T-helper 2 cell treated with Interferon-gamma antibody and Interleukin-4, amounts not matched to agents 100 ng/mL and 5 ng/mL, for 36 hours (primary cell): ENCODE measurements around the gene RBKS. TPM values are rescaled to one million over a fixed set of nuclear protein-coding genes. Genes with fewer than 3 reads are reported as not detected.

ENCODE experiments used
- intact Hi-C: fragments of 100-400 bp; cut with micrococcal nuclease; formaldehyde crosslinking; loops from one replicate; pipeline ENCODE4 v1.15.1; 2023
- total RNA-seq: library from RNA; stranded (reverse); gene quantifications from 2 replicates; pipeline ENCODE4 v1.2.3, GENCODE V29; 2022

The RBKS gene
- total RNA-seq, 1 donor from 2014 or later: 1.8 TPM

DNA sequence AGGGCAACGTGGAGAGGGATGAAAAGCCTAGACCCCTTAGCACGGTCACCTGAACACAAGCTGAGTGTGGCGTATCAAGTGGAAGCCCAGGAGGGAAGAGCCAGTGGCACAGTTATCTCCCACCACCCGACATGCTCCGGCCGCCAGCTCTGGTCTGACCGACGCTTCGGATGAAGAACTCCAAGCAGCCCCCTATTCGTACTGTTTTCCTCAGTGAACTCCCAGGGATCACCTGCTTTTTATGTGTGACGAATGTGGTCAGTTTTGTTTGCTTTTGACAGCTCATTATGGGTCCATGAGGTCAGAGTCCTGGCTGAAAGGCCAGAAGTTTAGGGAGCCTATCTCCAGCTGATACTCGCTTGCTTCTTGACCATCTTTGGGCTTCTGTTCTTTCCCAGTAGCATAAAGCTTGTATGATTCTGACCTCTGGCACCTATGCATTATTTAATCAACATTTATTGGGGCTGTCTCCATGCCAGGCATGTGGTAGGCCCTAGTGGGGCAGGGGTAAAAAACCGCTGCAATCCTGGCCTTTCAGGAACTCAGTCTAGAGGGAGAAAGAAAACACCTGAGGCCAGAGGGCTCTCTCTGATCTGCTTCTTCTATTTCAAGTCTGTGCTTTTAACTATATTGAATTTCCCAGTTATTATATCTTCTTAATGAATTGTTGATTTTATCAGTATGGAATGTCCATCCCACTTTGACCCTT lies 151.7 kb downstream of the RBKS start:
- intact Hi-C loops: no loop called here

DNA sequence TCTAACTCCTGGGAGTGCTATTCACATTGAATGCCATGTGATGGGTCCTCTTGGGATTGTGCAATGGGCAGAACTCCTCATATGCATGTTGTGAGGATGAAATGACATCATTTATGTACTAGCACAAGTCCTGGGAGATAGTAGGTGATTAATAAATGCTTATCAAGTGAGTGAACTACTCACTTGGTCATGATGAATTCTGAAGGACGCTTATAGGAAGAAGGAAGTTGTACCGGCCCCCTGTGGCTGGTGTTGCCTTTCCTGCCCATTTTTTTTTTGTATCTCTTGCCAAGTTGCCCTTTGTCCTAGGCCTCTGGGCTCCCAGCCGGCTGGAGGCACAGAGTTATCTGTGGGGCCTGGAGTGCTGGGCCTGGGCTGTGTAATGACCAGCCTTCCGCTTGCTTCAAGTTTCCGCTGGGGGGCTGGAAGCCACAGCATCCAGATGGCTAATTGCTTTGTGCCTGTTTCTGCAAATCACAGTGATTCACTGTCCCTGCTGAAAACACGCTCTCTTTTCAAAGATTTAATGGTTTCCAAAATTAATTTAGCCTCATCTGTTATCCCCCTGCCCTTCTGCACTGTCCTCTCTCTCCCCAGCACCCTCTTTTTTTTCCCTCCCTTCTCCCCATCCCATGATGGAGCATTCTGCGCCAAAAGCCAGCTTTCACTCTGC lies 152.4 kb downstream of the RBKS start:
- intact Hi-C loops: no loop called here

DNA sequence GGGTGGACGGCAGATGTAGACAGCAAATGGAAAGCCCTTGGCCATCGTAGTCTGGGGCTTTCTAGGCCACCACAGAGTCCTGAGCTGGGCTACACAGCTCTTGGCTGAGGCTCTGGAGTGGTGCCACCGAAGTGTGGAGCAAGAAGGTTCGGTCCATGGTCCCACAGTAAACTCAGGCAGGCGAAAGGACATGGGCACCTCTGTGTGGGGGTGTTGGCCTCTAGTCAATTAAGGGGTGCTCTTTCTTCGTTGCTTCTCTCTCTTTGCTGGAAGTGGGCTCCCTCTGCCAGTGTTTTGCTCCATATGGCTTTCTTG lies 153.3 kb downstream of the RBKS start:
- intact Hi-C loops: no loop called here

DNA sequence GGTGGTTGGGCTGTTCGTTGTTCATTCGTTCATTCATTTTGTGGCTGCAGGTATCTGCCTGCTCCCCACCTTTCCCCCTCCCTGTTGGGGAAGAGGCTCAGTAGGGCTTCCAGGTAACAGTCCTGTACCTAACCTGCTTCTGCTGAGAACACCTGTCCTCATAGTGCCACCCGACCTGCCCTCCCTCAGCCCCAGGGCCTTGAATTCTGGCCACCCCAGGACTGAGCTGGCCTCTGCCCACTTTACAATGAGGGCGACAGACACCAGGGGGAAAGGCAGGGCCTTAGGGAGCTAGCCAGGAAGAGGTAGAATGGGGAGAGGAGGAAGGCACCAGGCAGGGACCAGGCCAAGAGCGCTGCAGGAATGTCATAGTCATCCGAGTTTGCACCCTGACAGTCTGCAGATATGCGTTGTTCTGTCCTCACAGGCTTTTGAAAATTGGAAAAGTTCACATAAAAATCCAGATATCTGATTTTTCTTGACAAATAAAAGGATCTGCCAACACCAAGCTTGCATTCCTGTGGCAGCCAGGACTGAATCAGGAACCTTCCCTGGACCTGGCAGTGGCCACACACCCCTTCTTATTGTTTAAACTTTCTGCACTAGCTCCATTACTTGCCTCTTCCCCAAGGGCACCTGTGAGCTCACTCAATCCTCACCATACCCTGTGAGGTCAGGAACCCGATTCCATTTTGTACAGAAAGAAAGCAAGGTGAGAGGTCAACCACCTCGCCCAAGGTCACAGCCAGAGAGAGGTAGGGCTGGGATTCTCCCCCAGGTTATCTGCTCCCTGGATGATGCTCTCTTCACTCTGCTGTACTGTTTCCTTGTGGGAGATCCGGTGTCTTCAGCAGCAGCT lies 153.9 kb downstream of the RBKS start:
- intact Hi-C loops: no loop called here

DNA sequence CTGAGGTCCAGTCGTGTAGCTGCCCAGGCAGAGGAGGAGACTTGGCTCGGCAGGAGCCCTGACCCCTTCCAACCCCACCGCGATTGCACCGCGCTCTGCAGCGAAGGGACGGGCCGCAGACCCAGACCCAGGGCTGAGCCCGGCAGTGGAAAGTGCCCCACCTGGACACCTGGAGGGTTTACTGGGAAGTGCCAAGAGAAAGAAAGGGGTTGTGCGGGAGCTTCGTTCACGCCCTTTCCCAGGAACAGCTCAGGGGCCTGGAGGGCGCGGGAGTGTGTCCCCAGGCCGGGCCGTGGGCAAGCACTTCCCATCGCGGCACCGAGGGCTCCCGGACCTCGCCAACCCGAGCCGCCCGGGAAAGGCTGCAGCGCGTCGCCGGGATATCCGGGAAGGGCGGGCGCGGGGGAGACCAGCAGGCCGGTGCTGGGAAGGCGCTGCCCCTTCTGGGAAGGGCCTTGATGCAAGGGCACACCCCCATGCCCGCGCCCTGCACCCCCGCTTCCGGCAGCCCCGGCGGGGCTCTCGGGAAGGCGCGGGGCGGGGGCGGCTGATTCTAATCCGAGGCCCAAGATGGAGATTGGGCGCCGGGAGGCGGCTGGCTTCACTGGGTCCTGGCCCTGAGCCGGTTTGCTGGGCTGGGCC lies 154.8 kb downstream of the RBKS start:
- intact Hi-C loops: no loop called here

DNA sequence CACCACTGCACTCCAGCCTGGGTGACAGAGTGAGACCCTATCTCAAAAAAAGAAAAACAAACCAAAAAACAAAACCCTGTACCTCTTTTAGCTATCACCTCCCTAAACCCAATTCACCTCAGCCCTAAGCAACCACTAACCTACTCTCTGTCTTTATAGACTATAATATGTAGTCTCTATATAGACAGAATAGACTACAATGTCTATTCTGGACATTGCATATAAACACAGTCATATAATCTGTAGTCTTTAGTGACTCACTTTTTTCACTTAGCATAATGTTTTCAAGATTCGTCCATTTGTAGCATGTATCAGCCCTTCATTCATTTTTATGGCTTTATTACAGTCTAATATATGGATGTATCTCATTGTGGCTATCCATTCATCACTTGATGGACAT lies 155.9 kb downstream of the RBKS start:
- intact Hi-C loops: no loop called here

Other genes starting within 250 kb of the RBKS start
- 34.0 and 34.5 TPM in 2 replicates for gene SUPT7L, start 226.8 kb downstream of the RBKS start, total RNA-seq
- gene SLC4A1AP, start 226.5 kb downstream of the RBKS start, total RNA-seq: 23.8 and 26.3 TPM in 2 replicates
- gene MRPL33, start 118.7 kb downstream of the RBKS start, total RNA-seq: 41.6 and 43.1 TPM in 2 replicates
- gene BABAM2, start 342 bp upstream of the RBKS start, total RNA-seq: 40.4 and 46.5 TPM in 2 replicates